Type B pancreatic cell (in vitro differentiated cells): Measurements from ENCODE around the gene KDM4B. TPM values are rescaled to one million over a fixed set of nuclear protein-coding genes. Genes with fewer than 3 reads are reported as not detected.

Experiments used
- DNase-seq: peaks from one replicate; pipeline ENCODE4 v3.0.0; 2021; ENCODE audit warnings: mixed read lengths; ENCODE audit not compliant: unreplicated experiment; ENCODE audit errors: extremely low spot score
- H3K27ac Mint-ChIP-seq: 2 replicates; pipeline ENCODE4 v1.8.0; 2021; ENCODE audit warnings: mild to moderate bottlenecking, mixed read lengths
- H3K27me3 Mint-ChIP-seq: 2 replicates; pipeline ENCODE4 v1.8.0; 2021; ENCODE audit warnings: mixed read lengths
- H3K36me3 Mint-ChIP-seq: 2 replicates; pipeline ENCODE4 v1.8.0; 2021; ENCODE audit warnings: mixed read lengths
- H3K4me1 Mint-ChIP-seq: one replicate; pipeline ENCODE4 v1.8.0; 2021; ENCODE audit warnings: mixed read lengths; ENCODE audit not compliant: unreplicated experiment
- H3K4me3 Mint-ChIP-seq: 2 replicates; pipeline ENCODE4 v1.8.0; 2021; ENCODE audit warnings: mild to moderate bottlenecking, mixed read lengths
- H3K9me3 Mint-ChIP-seq: 2 replicates; pipeline ENCODE4 v1.8.0; 2021; ENCODE audit warnings: mixed read lengths
- total RNA-seq: library from RNA; stranded (reverse); gene quantifications from 2 replicates; pipeline ENCODE4 v1.2.1, GENCODE V29; 2021; ENCODE audit warnings: low replicate concordance
- TF ChIP-seq, protein P1 (sequence below): fragments of 200-600 bp; sonication (generic); conservative IDR thresholded peaks from 2 replicates; pipeline ENCODE4 v1.5.0; 2021; ENCODE audit warnings: antibody characterized with exemption, mild to moderate bottlenecking

The KDM4B gene
- total RNA-seq, 1 donor from 2014 or later = 48.8 TPM

GRCh38 chr19:5076440-5077208, 107.7 kb downstream of the KDM4B start:
- Mint-ChIP-seq H3K27ac (no peak overlapping the region), H3K4me3 (no peak overlapping the region), H3K36me3 (peaks cover 11% of the 10 kb centered on the region), H3K27me3 (no peaks in the 10 kb centered on the region), H3K9me3 (no peaks in the 10 kb centered on the region), H3K4me1 (no peaks in the 10 kb centered on the region)
- TF ChIP-seq, protein P1, sequence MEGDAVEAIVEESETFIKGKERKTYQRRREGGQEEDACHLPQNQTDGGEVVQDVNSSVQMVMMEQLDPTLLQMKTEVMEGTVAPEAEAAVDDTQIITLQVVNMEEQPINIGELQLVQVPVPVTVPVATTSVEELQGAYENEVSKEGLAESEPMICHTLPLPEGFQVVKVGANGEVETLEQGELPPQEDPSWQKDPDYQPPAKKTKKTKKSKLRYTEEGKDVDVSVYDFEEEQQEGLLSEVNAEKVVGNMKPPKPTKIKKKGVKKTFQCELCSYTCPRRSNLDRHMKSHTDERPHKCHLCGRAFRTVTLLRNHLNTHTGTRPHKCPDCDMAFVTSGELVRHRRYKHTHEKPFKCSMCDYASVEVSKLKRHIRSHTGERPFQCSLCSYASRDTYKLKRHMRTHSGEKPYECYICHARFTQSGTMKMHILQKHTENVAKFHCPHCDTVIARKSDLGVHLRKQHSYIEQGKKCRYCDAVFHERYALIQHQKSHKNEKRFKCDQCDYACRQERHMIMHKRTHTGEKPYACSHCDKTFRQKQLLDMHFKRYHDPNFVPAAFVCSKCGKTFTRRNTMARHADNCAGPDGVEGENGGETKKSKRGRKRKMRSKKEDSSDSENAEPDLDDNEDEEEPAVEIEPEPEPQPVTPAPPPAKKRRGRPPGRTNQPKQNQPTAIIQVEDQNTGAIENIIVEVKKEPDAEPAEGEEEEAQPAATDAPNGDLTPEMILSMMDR = no peak
- no peak for DNase-seq

DNA sequence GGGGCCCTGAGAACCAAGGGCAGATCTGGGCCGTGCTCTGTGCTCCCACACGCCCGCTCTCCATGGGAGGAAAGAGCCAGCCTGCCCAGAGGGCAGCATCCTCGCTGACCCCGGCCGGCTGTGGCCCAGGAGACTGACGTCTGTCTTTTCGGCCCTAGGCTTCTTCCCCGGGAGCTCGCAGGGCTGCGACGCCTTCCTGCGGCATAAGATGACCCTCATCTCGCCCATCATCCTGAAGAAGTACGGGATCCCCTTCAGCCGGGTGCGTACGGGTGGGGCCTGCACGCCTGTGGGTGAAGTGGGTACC, 108.2 kb downstream of the KDM4B start:
- no peak for DNase-seq
- H3K36me3 Mint-ChIP-seq = peaks cover 11% of the 10 kb centered on the region
- no peak overlapping the region for H3K27ac Mint-ChIP-seq
- no peaks in the 10 kb centered on the region for H3K9me3 Mint-ChIP-seq
- TF ChIP-seq, protein P1 = no peak
- no peaks in the 10 kb centered on the region for H3K4me1 Mint-ChIP-seq
- H3K4me3 Mint-ChIP-seq = no peak overlapping the region
- no peaks in the 10 kb centered on the region for H3K27me3 Mint-ChIP-seq

DNA sequence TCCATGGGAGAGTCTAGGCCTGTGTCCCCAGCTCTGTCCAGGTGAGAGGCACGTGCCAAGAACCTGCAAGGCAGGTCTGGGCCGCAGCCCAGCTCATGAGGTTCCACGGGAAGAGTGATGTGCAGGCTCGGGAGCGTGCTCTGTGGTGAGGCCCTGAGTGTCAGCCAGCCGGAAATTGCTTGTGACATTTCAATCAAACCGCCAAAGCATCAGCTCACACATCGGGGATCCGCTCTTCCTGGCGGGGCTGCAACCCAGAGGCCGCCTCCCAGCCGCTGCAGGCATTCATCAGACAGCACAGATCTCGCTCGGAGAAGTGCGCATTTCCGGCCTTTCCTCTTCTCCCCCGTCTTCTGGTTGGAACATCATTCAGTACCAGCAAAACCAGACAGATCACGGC, 109.3 kb downstream of the KDM4B start:
- TF ChIP-seq, protein P1 = no peak
- H3K27ac Mint-ChIP-seq = no peak overlapping the region
- no peaks in the 10 kb centered on the region for H3K4me1 Mint-ChIP-seq
- no peaks in the 10 kb centered on the region for H3K9me3 Mint-ChIP-seq
- H3K4me3 Mint-ChIP-seq = no peak overlapping the region
- H3K27me3 Mint-ChIP-seq = no peaks in the 10 kb centered on the region
- no peak for DNase-seq
- H3K36me3 Mint-ChIP-seq = peaks cover 11% of the 10 kb centered on the region

DNA sequence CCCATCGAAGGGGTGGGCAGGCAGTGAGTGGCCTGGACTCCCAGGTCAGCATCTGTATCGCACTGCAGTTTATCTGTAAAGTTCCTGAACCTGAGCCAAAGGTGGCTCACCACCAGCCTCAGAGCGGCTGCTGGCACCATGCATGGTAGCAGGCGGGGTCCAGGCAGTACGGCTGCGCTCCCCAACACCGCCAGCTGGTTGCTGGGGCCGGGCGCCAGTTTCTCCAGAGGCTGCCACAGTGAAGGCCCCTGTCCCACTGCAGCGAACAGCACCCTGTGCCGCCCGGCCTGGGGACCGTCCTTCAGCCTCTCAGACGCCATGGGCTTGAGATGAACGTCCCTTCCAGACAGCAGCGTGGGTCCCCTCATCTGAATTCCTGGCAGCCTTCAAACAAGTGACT, 109.8 kb downstream of the KDM4B start:
- TF ChIP-seq, protein P1 = no peak
- no peak for DNase-seq
- no peaks in the 10 kb centered on the region for H3K9me3 Mint-ChIP-seq
- H3K4me1 Mint-ChIP-seq = peaks cover 2% of the 10 kb centered on the region
- H3K36me3 Mint-ChIP-seq = peaks cover 11% of the 10 kb centered on the region
- no peaks in the 10 kb centered on the region for H3K27me3 Mint-ChIP-seq
- no peak overlapping the region for H3K4me3 Mint-ChIP-seq
- no peak overlapping the region for H3K27ac Mint-ChIP-seq

GRCh38 chr19:5079071-5079774, 110.3 kb downstream of the KDM4B start:
- DNase-seq = no peak
- TF ChIP-seq, protein P1 = no peak
- no peak overlapping the region for H3K27ac Mint-ChIP-seq
- no peak overlapping the region for H3K4me3 Mint-ChIP-seq
- peaks cover 11% of the 10 kb centered on the region for H3K36me3 Mint-ChIP-seq
- H3K27me3 Mint-ChIP-seq = no peaks in the 10 kb centered on the region
- H3K9me3 Mint-ChIP-seq = no peaks in the 10 kb centered on the region
- peaks cover 4% of the 10 kb centered on the region for H3K4me1 Mint-ChIP-seq
